ENCODE data around the gene GRIK1.

GRIK1 gene

GRCh38 chr21:29511096-29511495 is 428.7 kb downstream of the GRIK1 start:
- no peak for DNase-seq

- DNase-seq, result no peak
Observed at GRCh38 chr21:29509121-29509520, 430.7 kb downstream of the GRIK1 start.

DNA sequence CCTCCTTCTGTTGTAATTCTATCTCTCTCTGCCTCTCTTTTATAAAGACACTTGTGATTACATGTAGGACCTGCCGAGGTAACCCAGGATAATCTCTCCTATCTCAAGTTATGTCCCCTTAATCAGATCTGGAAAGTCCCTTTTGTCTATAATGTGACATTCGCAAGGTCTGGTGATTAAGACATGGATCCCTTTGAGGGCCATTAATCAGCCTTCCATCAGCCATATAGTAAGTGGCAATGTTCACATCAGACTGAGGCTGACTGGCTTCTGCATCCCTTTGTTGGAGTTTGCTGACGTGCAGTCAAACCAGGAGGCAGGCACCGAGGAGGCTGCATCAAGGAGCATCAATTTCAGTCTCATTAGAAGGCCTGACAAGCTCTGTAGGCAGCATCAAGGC is 431.5 kb downstream of the GRIK1 start:
- DNase-seq, result no peak

DNA sequence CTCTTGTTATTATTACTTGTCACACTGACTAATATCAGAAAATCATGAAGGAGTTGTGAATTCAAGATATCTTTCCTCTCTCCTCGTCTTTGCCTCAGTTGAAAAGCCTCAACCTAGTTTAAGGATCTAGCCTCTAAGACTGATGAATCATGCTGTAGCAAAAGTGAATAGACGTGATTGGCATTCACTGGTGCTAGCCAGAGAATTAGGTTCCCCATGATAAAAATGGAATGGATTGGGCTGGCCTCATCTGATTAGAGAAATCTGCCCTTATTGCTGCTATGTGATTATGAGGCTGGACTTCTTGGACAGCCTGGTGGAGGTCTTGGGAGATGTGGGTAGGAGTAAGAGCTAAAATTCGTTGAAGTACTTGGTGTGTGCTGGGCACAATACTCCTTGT is 432.8 kb downstream of the GRIK1 start:
- DNase-seq, result no peak

GRCh38 chr21:29506214-29506613 is 433.6 kb downstream of the GRIK1 start:
- no peak for DNase-seq

DNA sequence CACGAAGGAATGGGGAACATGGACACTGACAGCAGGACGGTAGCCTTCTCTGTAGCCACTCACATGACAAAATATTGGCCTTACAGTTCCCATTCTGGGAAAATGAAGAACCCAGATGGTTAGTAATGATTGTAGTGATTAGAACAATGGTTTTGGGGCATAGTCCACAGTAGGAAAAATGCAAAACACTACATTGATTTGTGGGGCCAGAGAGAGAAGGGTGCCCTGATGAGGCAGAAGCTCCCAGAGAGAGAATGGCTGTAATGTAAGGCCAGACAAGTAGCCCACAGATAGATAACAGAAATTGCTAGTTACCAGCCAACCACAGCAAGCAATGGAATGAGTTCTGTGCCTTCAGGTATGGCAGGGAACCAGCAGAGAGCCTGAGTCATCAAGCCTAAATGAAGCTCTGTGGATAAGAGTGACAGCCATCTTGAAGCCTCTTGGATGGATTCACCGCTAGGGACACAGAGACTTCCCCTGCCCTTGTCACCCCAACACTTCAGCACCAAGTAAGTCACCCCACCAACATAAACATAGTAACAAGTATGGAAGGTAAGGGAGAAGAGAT is 435.0 kb downstream of the GRIK1 start:
- DNase-seq, result no peak

GRCh38 chr21:29501451-29501850 is 438.3 kb downstream of the GRIK1 start:
- DNase-seq, result no peak

DNA sequence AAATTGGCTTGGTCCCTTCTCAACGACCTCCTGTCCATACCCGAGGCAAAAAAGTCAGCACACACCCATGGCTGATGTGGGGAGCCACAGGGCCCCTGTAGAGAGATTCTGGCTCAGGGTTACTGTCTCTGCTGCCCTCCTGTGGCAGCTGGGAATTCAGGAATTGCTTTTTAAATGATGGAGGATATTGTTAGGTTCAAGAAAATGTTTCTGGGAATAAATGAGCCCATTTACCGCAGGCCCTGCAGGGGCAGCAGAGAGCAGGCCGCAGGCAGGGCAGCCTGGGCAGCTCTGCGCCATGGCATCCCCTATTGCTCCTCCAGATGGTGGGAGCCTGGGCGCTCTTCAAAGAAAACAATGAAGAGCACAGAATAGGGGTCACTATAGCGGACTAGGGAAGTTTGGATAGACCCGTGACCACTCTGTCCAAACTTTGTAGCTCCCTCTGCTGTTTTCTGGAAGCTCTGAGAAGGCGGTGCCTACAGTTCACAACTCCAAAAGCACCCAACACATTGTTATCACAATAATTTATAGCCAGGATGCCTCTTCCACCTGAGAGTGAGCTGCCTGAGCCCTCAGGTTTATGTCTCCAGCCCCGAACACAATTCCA is 440.0 kb downstream of the GRIK1 start:
- no peak for DNase-seq

DNA sequence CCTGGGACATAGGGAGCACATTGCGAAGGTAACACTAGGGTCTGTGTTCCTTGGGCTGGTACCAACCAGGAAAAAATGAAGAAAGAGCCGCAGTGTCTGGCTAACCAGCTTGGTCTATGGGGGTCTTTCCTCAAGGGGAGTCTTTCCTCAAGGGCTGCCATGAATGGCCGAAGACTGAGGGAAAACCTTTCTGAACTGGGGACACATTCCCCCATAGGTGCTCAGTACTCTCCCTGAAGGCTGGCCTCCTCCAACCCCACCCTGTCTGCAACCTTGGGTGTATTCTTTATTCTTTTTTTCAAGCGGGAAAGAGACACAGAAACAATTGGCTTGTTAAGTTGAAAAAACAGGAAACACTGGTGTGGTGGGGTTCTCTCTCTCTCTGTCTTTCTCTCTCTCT is 440.6 kb downstream of the GRIK1 start:
- no peak for DNase-seq

DNA sequence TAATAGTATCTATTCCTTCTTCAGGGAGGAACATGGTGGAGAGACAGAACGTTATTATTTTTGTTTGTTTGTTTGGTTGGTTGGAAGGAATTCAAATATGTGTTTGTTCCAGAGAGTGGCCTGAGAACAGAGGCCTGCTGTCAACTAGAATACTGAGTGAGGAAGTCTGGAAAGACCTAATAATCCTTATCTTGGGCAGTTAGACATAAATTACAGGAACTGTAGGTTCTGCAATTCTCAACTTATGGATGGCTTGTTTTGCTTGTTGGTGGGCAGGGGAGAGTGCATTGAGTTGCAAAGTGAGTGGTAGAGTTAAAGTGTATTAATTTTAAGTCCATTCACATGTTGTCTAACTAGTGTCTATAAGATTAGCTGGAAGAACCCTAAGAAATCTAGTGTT is 443.5 kb downstream of the GRIK1 start:
- DNase-seq, result no peak

DNA sequence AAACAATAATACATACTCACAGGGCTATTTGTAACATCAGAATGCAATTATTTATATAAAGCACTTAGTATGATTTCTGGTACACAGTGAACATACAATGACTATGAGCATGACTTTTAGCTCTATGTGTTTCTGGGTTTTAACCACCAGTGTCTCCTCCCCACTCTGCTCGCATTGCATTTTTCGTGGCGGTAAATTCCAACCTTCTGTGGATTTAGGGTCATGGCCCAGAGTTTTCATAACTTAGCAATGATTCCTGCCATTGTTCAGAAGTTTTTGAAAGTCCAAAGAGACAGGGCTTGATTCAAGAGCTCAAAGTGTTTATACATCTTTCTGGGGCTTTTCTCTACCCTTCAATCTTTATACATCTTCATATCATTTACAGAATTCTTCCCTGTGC is 449.8 kb downstream of the GRIK1 start:
- DNase-seq, result no peak

GRCh38 chr21:29487154-29487553 is 452.6 kb downstream of the GRIK1 start:
- no peak for DNase-seq
